Activated T-helper 17 cell treated with anti-CD3 and anti-CD28 coated beads, Interleukin-2, amount 50 U/mL, for 72 hours (primary cell): Measurements from ENCODE around the gene HIP1. TPM values are rescaled to one million over a fixed set of nuclear protein-coding genes. Genes with fewer than 3 reads are reported as not detected.
"Not testable (repeated sequence)": the region's sequence is repeated elsewhere in the genome, so short reads cannot be mapped to it uniquely, and the experiment has no call there.

Source experiments
- ATAC-seq: fragments of 150-1000 bp; cut with Tn5 transposase; replicated peaks from 2 replicates; pipeline ENCODE4 v1.10.0; 2021; ENCODE audit warnings: mild to moderate bottlenecking, moderate library complexity
- H3K27ac Mint-ChIP-seq: one replicate; pipeline ENCODE4 v1.8.0; 2022; ENCODE audit warnings: mixed read lengths
- H3K27me3 Mint-ChIP-seq: one replicate; pipeline ENCODE4 v1.8.0; 2022; ENCODE audit warnings: mixed read lengths
- H3K36me3 Mint-ChIP-seq: one replicate; pipeline ENCODE4 v1.8.0; 2022; ENCODE audit warnings: low read depth, mild to moderate bottlenecking, mixed read lengths
- H3K4me1 Mint-ChIP-seq: one replicate; pipeline ENCODE4 v1.8.0; 2022; ENCODE audit warnings: mixed read lengths
- H3K4me3 Mint-ChIP-seq: one replicate; pipeline ENCODE4 v1.8.0; 2022; ENCODE audit warnings: mild to moderate bottlenecking, mixed read lengths
- H3K9me3 Mint-ChIP-seq: one replicate; pipeline ENCODE4 v1.8.0; 2022; ENCODE audit warnings: mixed read lengths
- total RNA-seq, 2 donors: library from RNA; stranded (reverse); gene quantifications; one replicate each; pipeline ENCODE4 v1.2.3, GENCODE V29; 2022

HIP1 gene
- total RNA-seq, 2 donors from 2014 or later: 9.8 to 13.0 TPM

DNA sequence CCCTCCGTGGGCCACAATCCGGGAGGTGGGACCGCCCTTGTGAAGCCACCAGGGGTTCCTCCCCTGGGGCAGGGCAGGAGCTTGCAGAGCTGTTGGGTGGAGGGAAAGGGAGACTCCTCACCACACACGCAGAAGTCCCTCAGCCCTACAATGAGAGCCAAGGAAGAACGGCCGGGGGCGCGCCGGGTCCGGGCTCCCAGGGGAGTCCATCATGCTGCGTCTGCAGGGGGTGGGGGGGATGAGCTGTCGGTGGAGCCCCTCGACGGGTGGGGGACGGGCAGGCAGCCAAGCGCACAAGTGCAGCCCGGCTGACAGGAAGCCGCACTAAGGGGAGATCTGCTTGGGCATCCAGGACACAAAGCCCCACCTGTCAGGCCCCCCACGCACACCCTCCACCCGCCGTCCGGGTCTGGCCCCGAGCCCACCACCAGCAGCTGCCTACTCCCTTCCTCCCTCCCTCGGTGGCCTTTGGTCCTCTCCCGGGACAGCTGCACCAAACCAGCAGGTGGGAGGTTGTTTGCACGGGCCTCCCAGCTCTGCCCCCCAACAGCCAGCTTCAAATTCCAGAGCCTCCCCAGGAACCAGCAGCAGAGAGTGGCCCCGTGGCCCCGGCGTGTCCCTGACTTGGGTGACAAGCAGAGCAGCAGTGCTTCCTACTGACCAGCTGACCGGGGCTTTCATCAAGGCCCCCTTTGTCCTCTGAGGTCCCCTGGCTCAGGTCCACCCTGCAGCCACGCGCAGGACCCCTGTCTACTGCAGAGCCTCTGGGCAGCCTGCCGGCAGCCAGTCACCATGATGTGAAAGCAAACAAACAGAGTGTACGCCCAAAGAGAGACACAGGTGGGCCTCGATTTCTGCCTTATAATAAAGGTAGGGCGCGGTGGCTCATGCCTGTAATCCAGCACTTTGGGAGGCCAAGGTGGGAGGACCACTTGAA is 50.3 kb downstream of the HIP1 start:
- no peak for ATAC-seq
- H3K9me3 Mint-ChIP-seq: no peaks in the 10 kb centered on the region
- no peaks in the 10 kb centered on the region for H3K36me3 Mint-ChIP-seq
- no peak overlapping the region for H3K27ac Mint-ChIP-seq
- H3K4me1 Mint-ChIP-seq: no peaks in the 10 kb centered on the region
- H3K4me3 Mint-ChIP-seq: no peak overlapping the region
- H3K27me3 Mint-ChIP-seq: no peaks in the 10 kb centered on the region

DNA sequence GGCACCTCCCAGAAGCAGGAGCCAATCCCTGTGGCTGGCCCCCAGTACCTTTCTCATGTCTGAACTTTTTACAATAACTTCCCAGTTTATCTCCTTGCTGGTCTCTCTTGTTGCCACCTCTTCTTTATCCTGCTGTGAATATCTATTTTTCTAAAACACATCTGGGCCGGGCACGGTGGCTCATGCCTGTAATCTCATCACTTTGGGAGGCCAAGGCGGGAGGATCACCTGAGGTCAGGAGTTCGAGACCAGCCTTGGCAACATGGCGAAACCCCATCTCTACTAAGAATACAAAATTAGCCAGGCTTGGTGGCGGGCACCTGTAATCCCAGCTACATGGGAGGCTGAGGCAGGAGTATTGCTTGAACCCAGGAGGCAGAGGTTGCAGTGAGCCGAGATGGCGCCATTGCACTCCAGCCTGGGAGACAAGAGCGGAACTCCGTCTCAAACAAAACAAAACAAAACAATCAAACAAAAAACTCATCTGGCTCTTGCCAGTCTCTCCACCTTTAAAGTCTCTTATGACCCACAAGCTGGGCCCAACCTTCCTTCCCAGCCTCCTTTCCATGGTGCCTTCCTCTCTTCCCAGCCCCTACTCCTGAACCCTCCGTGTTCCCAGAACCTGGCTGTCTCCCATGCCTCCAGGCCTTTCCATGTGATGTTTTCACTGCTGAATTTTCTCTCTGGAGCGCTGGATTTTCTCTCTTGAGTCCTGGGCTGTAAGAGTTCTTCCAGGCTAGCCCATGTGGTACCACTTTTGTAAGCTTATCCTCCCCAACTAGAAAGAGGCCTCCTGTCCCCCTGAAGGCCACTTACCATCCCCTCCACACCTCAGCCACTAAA is 51.3 kb downstream of the HIP1 start:
- Mint-ChIP-seq H3K27ac (no peak overlapping the region), H3K36me3 (no peaks in the 10 kb centered on the region), H3K27me3 (no peaks in the 10 kb centered on the region), H3K9me3 (no peaks in the 10 kb centered on the region), H3K4me3 (no peak overlapping the region), H3K4me1 (no peaks in the 10 kb centered on the region)
- no peak for ATAC-seq

- Mint-ChIP-seq H3K27me3 (no peaks in the 10 kb centered on the region), H3K36me3 (no peaks in the 10 kb centered on the region), H3K4me3 (no peak overlapping the region), H3K9me3 (no peaks in the 10 kb centered on the region), H3K4me1 (no peaks in the 10 kb centered on the region), H3K27ac (no peak overlapping the region)
- ATAC-seq: no peak
Observed at GRCh38 chr7:75686551-75686950, 52.2 kb downstream of the HIP1 start.

- not testable (repeated sequence) for H3K4me3 Mint-ChIP-seq, H3K4me1 Mint-ChIP-seq, H3K9me3 Mint-ChIP-seq, H3K27me3 Mint-ChIP-seq, H3K27ac Mint-ChIP-seq, H3K36me3 Mint-ChIP-seq
- peak; percentile 55 for ATAC-seq
Observed at GRCh38 chr7:75682052-75682451, 56.7 kb downstream of the HIP1 start.

DNA sequence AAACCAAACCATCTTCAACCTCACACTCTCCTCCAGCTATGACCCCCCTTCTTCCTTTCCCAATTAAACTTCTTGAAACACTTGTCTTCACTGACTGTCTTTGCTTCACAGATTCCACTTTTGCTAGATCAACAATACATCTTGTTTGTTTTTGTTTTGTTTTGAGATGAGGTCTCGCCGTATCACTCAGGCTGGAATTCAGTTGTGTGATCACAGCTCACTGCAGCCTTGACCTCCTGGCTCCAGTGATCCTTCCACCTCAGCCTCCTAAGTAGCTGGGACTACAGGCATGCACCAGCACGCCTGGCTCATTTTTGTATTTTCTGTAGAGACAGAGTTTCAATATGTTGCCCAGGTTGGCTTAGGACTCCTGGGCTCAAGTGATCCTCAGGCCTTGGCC is 59.7 kb downstream of the HIP1 start:
- Mint-ChIP-seq H3K4me1 (no peaks in the 10 kb centered on the region), H3K9me3 (peaks cover 3% of the 10 kb centered on the region)

GRCh38 chr7:75669579-75669978 is 69.2 kb downstream of the HIP1 start:
- no peaks in the 10 kb centered on the region for H3K36me3 Mint-ChIP-seq
- H3K9me3 Mint-ChIP-seq: no peaks in the 10 kb centered on the region
- no peak overlapping the region for H3K4me3 Mint-ChIP-seq
- ATAC-seq: no peak
- no peak overlapping the region for H3K27ac Mint-ChIP-seq
- no peaks in the 10 kb centered on the region for H3K27me3 Mint-ChIP-seq
- H3K4me1 Mint-ChIP-seq: no peaks in the 10 kb centered on the region

More for the DNA sequence above, 59.7 kb downstream of the HIP1 start:
- no peak for ATAC-seq
- no peaks in the 10 kb centered on the region for H3K27me3 Mint-ChIP-seq
- no peak overlapping the region for H3K4me3 Mint-ChIP-seq
- H3K27ac Mint-ChIP-seq: no peak overlapping the region
- H3K36me3 Mint-ChIP-seq: no peaks in the 10 kb centered on the region

DNA sequence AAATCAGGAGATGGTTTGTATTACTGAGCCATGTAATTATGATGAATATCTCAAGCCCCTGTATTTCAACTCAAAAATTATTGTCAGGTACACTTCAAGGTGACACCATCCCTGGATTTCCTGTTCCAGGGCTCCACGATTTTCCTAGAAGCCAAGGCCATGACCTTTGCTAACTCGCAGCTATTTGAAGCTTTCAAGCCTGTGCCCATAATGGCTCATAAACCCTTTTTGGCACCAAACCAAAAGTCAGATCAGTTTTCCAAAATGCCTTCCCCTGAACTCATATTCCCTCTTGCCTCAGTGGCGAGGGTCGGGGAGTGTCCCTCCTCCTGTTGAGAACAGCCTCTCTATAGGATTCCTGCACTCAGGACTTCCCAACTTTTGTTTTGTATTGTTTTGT is 70.8 kb downstream of the HIP1 start:
- H3K27me3 Mint-ChIP-seq: no peaks in the 10 kb centered on the region

DNA sequence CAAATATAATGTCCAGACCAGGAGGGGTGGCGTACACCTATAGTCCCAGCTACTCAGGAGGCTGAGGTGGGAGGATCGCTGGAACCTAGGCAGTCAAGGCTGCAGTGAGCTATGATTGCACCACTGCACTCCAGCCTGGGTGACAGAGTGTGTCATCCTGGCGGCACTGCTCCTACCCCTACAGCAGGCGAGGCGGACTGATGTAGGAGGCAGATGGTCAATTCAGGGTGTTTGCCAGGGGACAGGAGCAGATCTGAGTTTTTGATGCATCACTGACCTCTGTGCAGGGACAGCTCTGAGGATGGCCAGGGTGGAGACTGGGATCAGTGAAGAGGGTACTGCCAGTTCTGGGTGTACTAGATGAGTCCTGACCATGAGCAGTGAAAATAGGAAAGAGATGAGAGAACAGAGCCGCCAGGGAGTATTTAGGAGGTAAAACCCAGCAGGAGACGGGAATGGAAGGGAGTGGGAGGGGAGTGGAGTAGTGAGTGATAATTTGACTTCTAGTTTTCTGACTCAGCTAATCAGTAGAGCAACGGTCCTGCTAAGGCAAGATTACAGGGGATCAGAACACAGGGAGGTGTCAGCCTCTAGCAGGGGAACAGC is 75.3 kb downstream of the HIP1 start:
- Mint-ChIP-seq H3K27ac (peak overlapping the region; percentile 1), H3K27me3 (no peaks in the 10 kb centered on the region), H3K9me3 (no peaks in the 10 kb centered on the region), H3K36me3 (no peaks in the 10 kb centered on the region), H3K4me3 (no peak overlapping the region), H3K4me1 (peaks cover 11% of the 10 kb centered on the region)
- ATAC-seq: peak; percentile 70

More for the DNA sequence above, 70.8 kb downstream of the HIP1 start:
- Mint-ChIP-seq H3K9me3 (no peaks in the 10 kb centered on the region), H3K36me3 (no peaks in the 10 kb centered on the region), H3K4me3 (no peak overlapping the region), H3K4me1 (peaks cover 7% of the 10 kb centered on the region), H3K27ac (no peak overlapping the region)
- no peak for ATAC-seq

DNA sequence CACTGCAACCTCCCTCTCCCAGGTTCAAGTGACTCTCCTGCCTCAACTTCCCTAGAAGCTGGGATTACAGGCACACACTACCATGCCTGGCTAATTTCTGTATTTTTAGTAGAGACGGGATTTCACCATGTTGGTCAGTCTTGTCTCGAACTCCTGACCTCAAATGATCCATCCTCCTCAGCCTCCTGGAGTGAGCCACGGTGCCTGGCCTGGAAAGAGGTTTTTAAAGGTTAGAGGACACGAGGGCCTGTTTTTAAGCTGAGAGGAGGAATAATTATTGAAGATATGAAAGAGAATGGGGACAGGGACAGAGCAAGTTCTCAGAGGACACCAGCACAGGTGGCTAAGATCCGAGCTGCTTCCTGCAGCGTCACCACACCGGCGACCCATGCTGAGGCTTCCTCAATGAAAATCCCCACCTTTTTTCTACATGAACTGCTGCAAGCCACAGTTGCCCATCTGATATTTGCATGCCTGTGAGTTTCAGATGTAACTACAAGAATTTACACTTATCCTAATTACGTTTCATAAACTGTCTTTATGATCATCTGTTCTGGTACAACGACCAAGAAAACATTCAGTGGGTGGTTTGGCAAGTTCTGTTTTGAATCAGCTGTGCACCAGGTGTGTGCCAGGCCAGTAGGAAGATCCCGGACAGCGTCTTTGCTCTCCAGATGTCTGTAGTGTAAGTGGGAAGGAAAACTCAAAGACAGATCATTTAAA is 76.0 kb downstream of the HIP1 start:
- peak; percentile 81 for ATAC-seq
- peaks cover 11% of the 10 kb centered on the region for H3K4me1 Mint-ChIP-seq
- H3K4me3 Mint-ChIP-seq: no peak overlapping the region
- H3K36me3 Mint-ChIP-seq: no peaks in the 10 kb centered on the region
- no peaks in the 10 kb centered on the region for H3K9me3 Mint-ChIP-seq
- H3K27ac Mint-ChIP-seq: peak overlapping the region; percentile 1
- no peaks in the 10 kb centered on the region for H3K27me3 Mint-ChIP-seq

GRCh38 chr7:75660566-75661215 is 78.0 kb downstream of the HIP1 start:
- no peak for ATAC-seq
- Mint-ChIP-seq H3K27ac (no peak overlapping the region), H3K9me3 (no peaks in the 10 kb centered on the region), H3K4me3 (no peak overlapping the region), H3K4me1 (peaks cover 11% of the 10 kb centered on the region), H3K36me3 (no peaks in the 10 kb centered on the region), H3K27me3 (no peaks in the 10 kb centered on the region)

GRCh38 chr7:75658802-75659201 is 79.9 kb downstream of the HIP1 start:
- H3K36me3 Mint-ChIP-seq: no peaks in the 10 kb centered on the region
- H3K27me3 Mint-ChIP-seq: no peaks in the 10 kb centered on the region
- H3K4me1 Mint-ChIP-seq: peaks cover 11% of the 10 kb centered on the region
- no peak for ATAC-seq
- H3K9me3 Mint-ChIP-seq: no peaks in the 10 kb centered on the region
- H3K4me3 Mint-ChIP-seq: no peak overlapping the region
- no peak overlapping the region for H3K27ac Mint-ChIP-seq

DNA sequence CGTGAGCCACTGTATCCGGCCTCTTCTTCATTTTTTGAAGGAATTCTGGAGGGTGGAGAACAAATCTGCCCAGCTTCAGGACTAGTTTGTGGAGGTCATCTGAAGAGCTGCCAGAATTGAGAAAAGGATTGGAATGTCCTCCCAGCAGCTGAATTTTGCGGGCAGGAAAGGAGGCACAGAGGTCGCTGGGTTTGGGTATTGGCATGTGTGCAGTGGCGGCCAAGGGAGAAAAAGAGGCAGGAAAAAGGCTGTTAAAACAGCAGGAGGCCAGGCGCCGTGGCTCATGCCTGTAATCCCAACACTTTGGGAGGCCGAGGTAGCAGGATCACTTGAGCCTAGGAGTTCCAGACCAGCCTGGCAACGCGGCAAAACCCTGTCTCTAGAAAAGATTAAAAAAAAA is 80.4 kb downstream of the HIP1 start:
- Mint-ChIP-seq H3K36me3 (no peaks in the 10 kb centered on the region), H3K27me3 (no peaks in the 10 kb centered on the region), H3K4me3 (no peak overlapping the region), H3K27ac (no peak overlapping the region), H3K9me3 (no peaks in the 10 kb centered on the region), H3K4me1 (peaks cover 8% of the 10 kb centered on the region)
- ATAC-seq: no peak

- no peaks in the 10 kb centered on the region for H3K27me3 Mint-ChIP-seq
- H3K27ac Mint-ChIP-seq: no peak overlapping the region
- H3K4me1 Mint-ChIP-seq: peaks cover 3% of the 10 kb centered on the region
- H3K4me3 Mint-ChIP-seq: no peak overlapping the region
- H3K36me3 Mint-ChIP-seq: no peaks in the 10 kb centered on the region
- no peak for ATAC-seq
- no peaks in the 10 kb centered on the region for H3K9me3 Mint-ChIP-seq
Observed at GRCh38 chr7:75657866-75658265, 80.9 kb downstream of the HIP1 start.

DNA sequence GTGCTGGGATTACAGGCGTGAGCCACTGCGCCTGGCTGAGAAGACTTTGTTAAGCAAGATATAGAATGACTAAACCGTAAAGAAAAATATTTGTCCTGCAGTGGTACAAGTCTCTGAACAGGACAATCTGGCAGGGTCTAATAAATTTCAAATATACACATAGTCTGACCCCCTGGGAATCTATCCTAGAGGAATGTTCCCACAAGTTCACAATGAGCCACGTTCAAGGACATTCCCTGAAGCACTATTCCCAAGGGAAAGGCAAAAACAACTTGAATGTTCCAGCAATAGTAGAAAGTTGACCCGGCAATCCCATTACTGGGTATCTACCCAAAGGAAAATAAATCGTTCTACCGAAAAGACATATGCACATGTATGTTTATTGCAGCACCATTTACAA is 82.0 kb downstream of the HIP1 start:
- H3K27me3 Mint-ChIP-seq: no peaks in the 10 kb centered on the region
- H3K27ac Mint-ChIP-seq: no peak overlapping the region
- H3K4me3 Mint-ChIP-seq: no peak overlapping the region
- no peaks in the 10 kb centered on the region for H3K9me3 Mint-ChIP-seq
- no peak for ATAC-seq
- H3K4me1 Mint-ChIP-seq: no peaks in the 10 kb centered on the region
- no peaks in the 10 kb centered on the region for H3K36me3 Mint-ChIP-seq
